Testis (tissue), 3 donors: Measurements from ENCODE around the gene OTOG. TPM values are rescaled to one million over a fixed set of nuclear protein-coding genes. Genes with fewer than 3 reads are reported as not detected.

Experiments
- DNase-seq: peaks from one replicate; pipeline ENCODE4 v3.0.0-alpha.2; 2019
- H3K27ac ChIP-seq, 2 donors: fragments of 200-600 bp; sonication (generic); one replicate each; pipeline ENCODE4 v1.5.1; 2019
- H3K27me3 ChIP-seq: fragments of 200-600 bp; sonication (generic); one replicate; pipeline ENCODE4 v1.5.1; 2019
- H3K36me3 ChIP-seq: fragments of 200-600 bp; sonication (generic); one replicate; pipeline ENCODE4 v1.5.1; 2017; ENCODE audit warnings: low read depth; ENCODE audit errors: missing control alignments
- H3K4me1 ChIP-seq: fragments of 200-600 bp; sonication (generic); one replicate; pipeline ENCODE4 v1.5.1; 2019
- H3K4me3 ChIP-seq, 2 donors: fragments of 200-600 bp; sonication (generic); one replicate each; pipeline ENCODE4 v1.5.1; 2017 to 2019
- H3K9me3 ChIP-seq: fragments of 200-600 bp; sonication (generic); one replicate; pipeline ENCODE4 v1.5.1; 2017
- POLR2A ChIP-seq: fragments of 450-650 bp; IDR thresholded peaks from one replicate; pipeline ENCODE4 v1.6.1; 2017; ENCODE audit warnings: antibody characterized with exemption, mild to moderate bottlenecking, moderate library complexity
- WGBS, 2 donors: methylation state at CpG; one replicate each; pipeline ENCODE4 v1.1.5; 2018; 5-methylcytosine and 5-hydroxymethylcytosine counted together
- intact Hi-C: fragments of 100-400 bp; cut with DNase I; formaldehyde crosslinking; loops from one replicate; pipeline ENCODE4 v1.15.1; 2023; ENCODE audit warnings: low total_unique reads
- polyA plus RNA-seq: library from polyadenylated mRNA; stranded (reverse); fragments of 350-450 nt; fragmentation: Illumina TruSeq; extraction: RNeasy Lipid Tissue Mini Kit (QIAGEN cat#74804); gene quantifications from one replicate; pipeline ENCODE4 v1.2.3, GENCODE V29; 2014; ENCODE audit warnings: low read depth, low replicate concordance; ENCODE audit not compliant: insufficient read depth
- total RNA-seq, 2 donors: library from RNA; depleted of rRNA; stranded (reverse); fragments of >200 nt; gene quantifications; one replicate each; pipeline ENCODE4 v1.2.3, GENCODE V29; 2016
- TF ChIP-seq, protein P1 (sequence below), 3 experiments: fragments of 450-650 bp in 2 of 3; fragments of 200-600 bp in 1 of 3; sonication (generic) in 1 of 3; IDR thresholded peaks; one replicate each; pipeline ENCODE4 v1.5.1; 2016 to 2019; ENCODE audit warnings: antibody characterized with exemption in 3 of 3, mild to moderate bottlenecking in 2 of 3, moderate library complexity in 1 of 3

OTOG gene
- total and polyA plus RNA-seq, 3 donors from 2014 or later = 2.2 to 4.2 (median 2.9) TPM

DNA sequence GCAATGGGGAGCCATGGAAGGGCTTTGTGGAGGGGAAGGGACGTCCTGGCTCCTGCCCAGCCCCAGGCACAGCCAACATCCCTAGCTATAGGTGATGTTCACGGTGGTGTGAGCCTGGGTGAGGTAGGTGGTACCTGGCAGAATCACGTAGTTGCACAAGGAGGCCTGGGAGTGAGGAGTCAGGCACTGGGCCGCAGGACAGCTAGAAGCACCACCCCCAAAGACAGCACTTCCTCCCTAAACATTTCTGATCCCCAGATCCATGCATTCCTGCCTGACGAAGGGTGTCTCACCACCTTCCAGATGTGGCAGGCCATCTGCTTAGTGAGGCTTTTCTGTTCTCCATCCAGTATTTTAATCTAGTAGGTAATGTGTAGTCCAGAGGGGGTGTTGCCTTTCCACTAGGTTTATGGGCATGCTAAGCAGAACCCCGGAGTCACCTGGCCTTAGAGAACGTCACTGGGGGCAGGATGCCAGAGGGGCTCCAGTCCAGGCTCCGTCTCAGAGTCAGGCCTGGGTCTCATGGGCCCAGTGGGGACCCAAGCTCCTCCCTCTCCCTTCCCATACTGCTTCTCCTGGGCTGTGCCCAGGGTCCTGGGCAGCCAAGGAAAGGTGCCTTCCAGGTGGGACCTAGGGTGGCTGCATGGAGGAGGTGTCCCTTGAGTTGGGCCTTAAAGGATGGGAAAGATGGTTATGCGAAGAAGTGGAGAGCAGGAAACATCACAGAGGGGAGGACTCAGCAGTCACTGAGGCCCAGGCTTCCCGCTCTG is 56.2 kb downstream of the OTOG start:
- intact Hi-C loops = no loop called here
- H3K4me3 ChIP-seq = no peak overlapping the region
- TF ChIP-seq POLR2A = no peak
- TF ChIP-seq, protein P1, sequence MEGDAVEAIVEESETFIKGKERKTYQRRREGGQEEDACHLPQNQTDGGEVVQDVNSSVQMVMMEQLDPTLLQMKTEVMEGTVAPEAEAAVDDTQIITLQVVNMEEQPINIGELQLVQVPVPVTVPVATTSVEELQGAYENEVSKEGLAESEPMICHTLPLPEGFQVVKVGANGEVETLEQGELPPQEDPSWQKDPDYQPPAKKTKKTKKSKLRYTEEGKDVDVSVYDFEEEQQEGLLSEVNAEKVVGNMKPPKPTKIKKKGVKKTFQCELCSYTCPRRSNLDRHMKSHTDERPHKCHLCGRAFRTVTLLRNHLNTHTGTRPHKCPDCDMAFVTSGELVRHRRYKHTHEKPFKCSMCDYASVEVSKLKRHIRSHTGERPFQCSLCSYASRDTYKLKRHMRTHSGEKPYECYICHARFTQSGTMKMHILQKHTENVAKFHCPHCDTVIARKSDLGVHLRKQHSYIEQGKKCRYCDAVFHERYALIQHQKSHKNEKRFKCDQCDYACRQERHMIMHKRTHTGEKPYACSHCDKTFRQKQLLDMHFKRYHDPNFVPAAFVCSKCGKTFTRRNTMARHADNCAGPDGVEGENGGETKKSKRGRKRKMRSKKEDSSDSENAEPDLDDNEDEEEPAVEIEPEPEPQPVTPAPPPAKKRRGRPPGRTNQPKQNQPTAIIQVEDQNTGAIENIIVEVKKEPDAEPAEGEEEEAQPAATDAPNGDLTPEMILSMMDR (IDR thresholded peaks at IDR 0.05) = no peak
- no peaks in the 10 kb centered on the region for H3K4me1 ChIP-seq
- DNase-seq = no peak
- 82 to 85% methylated on average over 9 to 10 of the region's 10 CpGs for WGBS, 2 donors
- H3K27me3 ChIP-seq = no peaks in the 10 kb centered on the region
- H3K9me3 ChIP-seq = no peaks in the 10 kb centered on the region
- H3K36me3 ChIP-seq = no peaks in the 10 kb centered on the region
- H3K27ac ChIP-seq = no peak overlapping the region

DNA sequence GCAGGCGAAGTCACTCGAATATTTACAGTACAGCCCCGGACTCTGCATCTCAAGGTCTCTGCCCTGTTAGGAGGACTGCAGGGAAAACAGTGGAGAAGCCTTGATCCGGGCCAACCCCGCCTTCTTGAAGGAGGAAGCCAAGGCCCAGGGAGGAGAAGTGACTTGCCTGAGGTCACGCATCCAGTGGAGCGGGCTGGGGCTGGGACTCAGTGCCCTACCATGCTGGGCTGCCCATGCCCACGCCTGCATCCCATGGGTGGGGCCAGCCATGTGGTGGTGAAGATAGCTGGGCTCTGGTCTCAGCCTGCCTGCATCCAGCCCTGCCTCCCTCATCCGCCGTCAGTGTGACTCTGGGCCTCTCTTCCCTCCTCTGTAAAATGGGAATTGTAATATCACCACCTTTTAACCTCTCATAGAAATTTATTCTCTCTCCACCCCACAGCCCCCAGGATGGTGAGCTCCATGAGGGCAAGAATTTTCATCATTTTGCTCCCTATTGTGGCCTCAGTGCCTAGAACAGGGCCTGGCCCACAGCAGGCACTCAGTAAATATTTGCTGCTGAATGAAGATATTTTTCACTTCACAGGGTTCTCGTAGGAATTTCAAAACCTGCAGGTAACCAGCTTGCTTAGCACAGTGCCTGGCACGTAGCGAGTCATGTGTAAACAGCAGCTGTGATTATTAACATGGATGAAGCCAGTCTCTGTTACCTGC is 57.3 kb downstream of the OTOG start:
- WGBS, 2 donors = 74 to 89% methylated on average over 11 to 13 of the region's 13 CpGs
- no peak for DNase-seq
- intact Hi-C loops = no loop called here
- no peaks in the 10 kb centered on the region for H3K9me3 ChIP-seq
- no peaks in the 10 kb centered on the region for H3K36me3 ChIP-seq
- H3K27me3 ChIP-seq = no peaks in the 10 kb centered on the region
- H3K27ac ChIP-seq = no peak overlapping the region
- TF ChIP-seq, protein P1 (IDR thresholded peaks at IDR 0.05) = no peak
- TF ChIP-seq POLR2A = no peak
- H3K4me3 ChIP-seq = no peak overlapping the region
- H3K4me1 ChIP-seq = no peaks in the 10 kb centered on the region

DNA sequence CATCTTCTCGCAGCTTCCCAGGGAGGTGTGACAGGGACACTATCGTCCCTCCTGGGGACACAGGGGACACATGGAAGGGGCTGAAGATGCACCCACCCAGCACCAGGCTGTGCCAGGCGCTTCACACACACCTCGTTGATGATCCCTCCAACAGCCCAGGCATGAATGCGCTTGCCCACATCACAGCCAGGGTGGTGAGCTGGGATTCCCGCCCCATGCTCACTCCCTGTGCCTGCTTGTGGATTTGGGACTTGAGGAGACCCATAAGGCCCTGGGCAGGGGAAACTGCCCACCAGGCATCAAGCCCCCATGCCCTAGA is 57.8 kb downstream of the OTOG start:
- WGBS, 2 donors = 90 to 94% methylated on average over 6 of the region's 6 CpGs
- TF ChIP-seq, protein P1 (IDR thresholded peaks at IDR 0.05) = no peak
- no peak for TF ChIP-seq POLR2A
- intact Hi-C loops = no loop called here
- H3K27me3 ChIP-seq = no peaks in the 10 kb centered on the region
- H3K4me3 ChIP-seq = no peak overlapping the region
- DNase-seq = no peak
- no peak overlapping the region for H3K27ac ChIP-seq
- H3K4me1 ChIP-seq = no peaks in the 10 kb centered on the region
- no peaks in the 10 kb centered on the region for H3K36me3 ChIP-seq
- no peaks in the 10 kb centered on the region for H3K9me3 ChIP-seq

DNA sequence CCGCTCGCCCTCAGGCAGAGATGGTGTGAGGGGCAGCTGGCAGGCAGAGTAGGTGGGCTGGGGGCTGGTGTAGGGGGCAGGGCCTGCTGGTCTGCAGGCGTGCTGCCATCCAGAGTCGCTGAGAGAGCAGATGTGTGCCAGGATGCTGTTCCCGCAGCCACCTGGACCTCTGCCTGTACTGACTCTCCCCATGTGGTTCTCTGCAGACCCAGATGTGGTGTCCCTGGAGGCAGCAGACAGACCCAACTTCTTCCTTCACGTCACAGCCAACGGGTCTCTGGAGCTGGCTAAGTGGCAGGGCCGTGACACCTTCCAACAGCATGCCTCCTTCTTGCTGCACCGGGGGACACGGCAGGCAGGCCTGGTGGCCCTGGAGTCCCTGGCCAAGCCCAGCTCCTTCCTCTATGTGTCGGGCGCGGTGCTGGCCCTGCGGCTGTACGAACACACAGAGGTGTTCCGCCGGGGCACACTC is 58.6 kb downstream of the OTOG start:
- no peak for DNase-seq
- H3K9me3 ChIP-seq = no peaks in the 10 kb centered on the region
- H3K27me3 ChIP-seq = no peaks in the 10 kb centered on the region
- H3K4me1 ChIP-seq = no peaks in the 10 kb centered on the region
- 90 to 92% methylated on average over 9 to 16 of the region's 17 CpGs for WGBS, 2 donors
- intact Hi-C loops = no loop called here
- no peaks in the 10 kb centered on the region for H3K36me3 ChIP-seq
- H3K4me3 ChIP-seq = no peak overlapping the region
- H3K27ac ChIP-seq = no peak overlapping the region
- TF ChIP-seq POLR2A = no peak

DNA sequence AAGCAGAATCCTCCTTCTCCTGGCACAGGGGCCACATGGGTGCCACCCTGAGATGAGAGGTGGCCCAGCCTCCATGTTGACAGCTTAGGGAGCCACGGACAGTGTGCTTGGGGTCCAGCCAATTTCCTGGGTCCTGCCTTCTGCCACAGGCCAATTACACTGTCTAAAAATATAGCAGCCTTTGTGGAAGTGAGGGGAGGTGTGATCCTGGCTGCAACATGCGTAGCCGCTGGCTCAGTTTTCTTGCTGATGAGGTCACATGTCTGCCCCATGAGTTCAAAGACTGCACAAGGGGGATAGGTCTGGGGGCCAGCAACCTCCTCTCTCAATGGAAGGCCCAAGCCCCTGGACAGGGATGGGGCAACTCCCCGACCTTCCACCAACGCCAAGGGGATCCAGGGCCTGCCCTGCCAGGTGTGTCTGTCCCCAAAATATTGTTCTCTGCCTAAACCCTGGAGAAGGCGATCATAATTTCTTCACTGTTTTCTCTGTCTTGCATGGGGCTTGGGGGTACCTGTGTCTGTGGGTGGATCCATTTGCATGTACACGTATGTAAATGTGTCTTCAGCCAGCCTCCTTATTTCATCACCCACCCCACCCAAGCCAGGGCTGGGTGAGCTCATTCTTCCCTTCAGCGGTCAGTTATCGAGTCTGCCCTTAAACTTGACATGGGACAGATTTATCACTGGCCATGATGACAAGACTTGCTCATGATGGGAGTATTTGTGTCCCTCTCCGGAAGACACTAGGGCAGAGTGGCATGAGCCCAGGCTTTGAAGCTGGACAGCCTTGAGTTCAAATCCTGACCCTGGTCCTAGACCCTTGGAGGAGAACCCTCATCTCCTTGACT is 59.4 kb downstream of the OTOG start:
- TF ChIP-seq POLR2A = no peak
- TF ChIP-seq, protein P1 (IDR thresholded peaks at IDR 0.05) = no peak

More for the DNA sequence above, 59.4 kb downstream of the OTOG start:
- intact Hi-C loops = no loop called here
- H3K27ac ChIP-seq = no peak overlapping the region
- no peaks in the 10 kb centered on the region for H3K27me3 ChIP-seq
- DNase-seq = no peak
- H3K4me3 ChIP-seq = no peak overlapping the region
- whole genome bisulfite sequencing, 2 donors = 71 to 78% methylated on average over 7 to 10 of the region's 10 CpGs
- H3K36me3 ChIP-seq = no peaks in the 10 kb centered on the region
- no peaks in the 10 kb centered on the region for H3K9me3 ChIP-seq
- H3K4me1 ChIP-seq = no peaks in the 10 kb centered on the region
